Right lobe of liver (tissue), 6 donors: Measurements from ENCODE around the gene CD19. TPM values are rescaled to one million over a fixed set of nuclear protein-coding genes. Genes with fewer than 3 reads are reported as not detected.
"Not testable (repeated sequence)": the region's sequence is repeated elsewhere in the genome, so short reads cannot be mapped to it uniquely, and the experiment has no call there.

Experiments used
- ATAC-seq, 4 donors: fragments of 200-7000 bp; cut with Tn5 transposase; one replicate each; pipeline ENCODE4 v1.9.1; 2020; ENCODE audit warnings: mild to moderate bottlenecking in 4 of 4, moderate library complexity in 4 of 4
- DNase-seq, 3 donors: peaks; one replicate each; pipeline ENCODE4 v3.0.0-alpha.2; 2020
- H3K27ac ChIP-seq, 3 donors: fragments of 200-600 bp; one replicate each; pipeline ENCODE4 v1.8.0; 2022
- H3K27me3 ChIP-seq, 2 donors: fragments of 200-600 bp; one replicate each; pipeline ENCODE4 v1.8.0; 2022
- H3K36me3 ChIP-seq, 4 donors: fragments of 200-600 bp; sonication (generic) in 1 of 4; one replicate each; pipeline versions ENCODE4 v1.5.1 to v1.8.0; 2017 to 2022; ENCODE audit warnings: control low read depth in 1 of 4
- H3K4me1 ChIP-seq, 4 donors: fragments of 200-600 bp; sonication (generic) in 1 of 4; one replicate each; pipeline versions ENCODE4 v1.5.1 to v1.8.0; 2017 to 2022; ENCODE audit warnings: control low read depth in 1 of 4
- H3K4me3 ChIP-seq, 3 donors: fragments of 200-600 bp; one replicate each; pipeline ENCODE4 v1.8.0; 2022
- H3K9me3 ChIP-seq, 4 donors: fragments of 200-600 bp; sonication (generic) in 1 of 4; one replicate each; pipeline versions ENCODE4 v1.5.1 to v1.8.0; 2017 to 2022; ENCODE audit warnings: control low read depth in 1 of 4
- CTCF ChIP-seq, 4 donors: fragments of 200-600 bp in 3 of 4; fragments of 450-650 bp in 1 of 4; IDR thresholded peaks; one replicate each; pipeline versions ENCODE4 v1.5.1 to v1.8.0; 2016 to 2022; ENCODE audit warnings: antibody characterized with exemption in 4 of 4, mild to moderate bottlenecking in 2 of 4
- POLR2A ChIP-seq: fragments of 450-650 bp; IDR thresholded peaks from one replicate; pipeline ENCODE4 v1.6.1; 2017; ENCODE audit warnings: antibody characterized with exemption, mild to moderate bottlenecking
- whole genome bisulfite sequencing: methylation state at CpG from one replicate; pipeline ENCODE4 v1.1.6; 2018; ENCODE audit warnings: low coverage, low lambda C conversion rate; ENCODE audit not compliant: insufficient coverage; ENCODE audit errors: missing lambda C conversion rate; 5-methylcytosine and 5-hydroxymethylcytosine counted together
- intact Hi-C, 2 donors: fragments of 100-400 bp; cut with DNase I; formaldehyde crosslinking; loops; one replicate each; pipeline versions ENCODE4 v1.11.2 to v1.14.1; 2022
- total RNA-seq, 6 experiments: library from RNA; depleted of rRNA in 2 of 6; stranded (reverse); fragments of >200 nt in 2 of 6; fragmentation: NEBNext Ultra II Directional in 3 of 6; extraction: Animal tissue kit (Norgen Biotek cat#: 25700) in 3 of 6; gene quantifications; one replicate each; pipeline versions ENCODE4 v1.1.0 to v1.2.4, GENCODE V29; 2016 to 2023
- donor health status: DM: no; HTN: yes; CAD: no.
- donor health status: DM: no; HTN: no; CAD: no.
- donor health status: DM: no; HTN: no; CAD: no.
- donor health status: DM: no; HTN: yes; CAD: no.
- donor health status: DM: no; HTN: yes; CAD: no.

The CD19 gene
- total RNA-seq, 6 experiments from 2014 or later: 0.10 TPM; not detected in 5

GRCh38 chr16:28925386-28926228 is 6.2 kb upstream of the CD19 start:
- intact Hi-C loops: no loop called here
- WGBS: 3% methylated on average over 21 of the region's 48 CpGs

GRCh38 chr16:28926284-28926683 is 5.5 kb upstream of the CD19 start:
- H3K9me3 ChIP-seq, H3K27me3 ChIP-seq, H3K36me3 ChIP-seq, H3K4me1 ChIP-seq, H3K4me3 ChIP-seq, intact Hi-C loops, ATAC-seq, H3K27ac ChIP-seq, DNase-seq: not testable (repeated sequence)
- WGBS: 60% methylated on average over 1 of the region's 2 CpGs

More at GRCh38 chr16:28925386-28926228, 6.2 kb upstream of the CD19 start:
- Histone ChIP-seq H3K4me3 (peak overlapping the region; percentile 90 to 97 (median 91)), H3K27me3 (no peaks in the 10 kb centered on the region), H3K36me3 (no peaks in the 10 kb centered on the region), H3K9me3 (no peaks in the 10 kb centered on the region), H3K27ac (peak overlapping the region; percentile 79 to 96 (median 93)), H3K4me1 (peaks cover 0 to 5% (median 0%) of the 10 kb centered on the region in 4 donors)
- TF ChIP-seq POLR2A (peak; percentile 51), CTCF (IDR thresholded peaks at IDR 0.05) (no peak)
- ATAC-seq: peak; percentile 50 to 73 (median 62)
- no peak for DNase-seq

GRCh38 chr16:28927815-28928214 is 4.0 kb upstream of the CD19 start:
- DNase-seq: no peak
- Histone ChIP-seq H3K4me3 (no peak overlapping the region), H3K27ac (no peak overlapping the region), H3K9me3 (no peaks in the 10 kb centered on the region), H3K4me1 (peaks cover 0 to 5% (median 0%) of the 10 kb centered on the region in 4 donors), H3K36me3 (no peaks in the 10 kb centered on the region), H3K27me3 (no peaks in the 10 kb centered on the region)
- 71% methylated on average over 1 of the region's 1 CpG for WGBS
- TF ChIP-seq POLR2A: no peak
- TF ChIP-seq CTCF (IDR thresholded peaks at IDR 0.05): no peak
- no peak for ATAC-seq
- intact Hi-C loops: no loop called here

GRCh38 chr16:28930203-28930602 is 1.6 kb upstream of the CD19 start:
- intact Hi-C loops: loop anchor here in 1 of 2 donors (10.0 kb wide), 1 partner anchor 115 kb away; no protein-coding TSS in a partner anchor
- no peak overlapping the region for H3K27ac ChIP-seq
- WGBS: 88% methylated on average over 3 of the region's 3 CpGs

More at GRCh38 chr16:28930203-28930602, 1.6 kb upstream of the CD19 start:
- H3K4me3 ChIP-seq: no peak overlapping the region
- no peak for ATAC-seq
- no peak for DNase-seq
- H3K36me3 ChIP-seq: no peaks in the 10 kb centered on the region
- H3K4me1 ChIP-seq: peaks cover 0 to 5% (median 0%) of the 10 kb centered on the region in 4 donors
- H3K9me3 ChIP-seq: no peaks in the 10 kb centered on the region
- TF ChIP-seq CTCF (IDR thresholded peaks at IDR 0.05) (no peak), POLR2A (no peak)
- H3K27me3 ChIP-seq: no peaks in the 10 kb centered on the region
